ENCODE measurements around the gene PIGH.
"Not testable (repeated sequence)": the region's sequence is repeated elsewhere in the genome, so short reads cannot be mapped to it uniquely, and the experiment has no call there.

The PIGH gene

DNA sequence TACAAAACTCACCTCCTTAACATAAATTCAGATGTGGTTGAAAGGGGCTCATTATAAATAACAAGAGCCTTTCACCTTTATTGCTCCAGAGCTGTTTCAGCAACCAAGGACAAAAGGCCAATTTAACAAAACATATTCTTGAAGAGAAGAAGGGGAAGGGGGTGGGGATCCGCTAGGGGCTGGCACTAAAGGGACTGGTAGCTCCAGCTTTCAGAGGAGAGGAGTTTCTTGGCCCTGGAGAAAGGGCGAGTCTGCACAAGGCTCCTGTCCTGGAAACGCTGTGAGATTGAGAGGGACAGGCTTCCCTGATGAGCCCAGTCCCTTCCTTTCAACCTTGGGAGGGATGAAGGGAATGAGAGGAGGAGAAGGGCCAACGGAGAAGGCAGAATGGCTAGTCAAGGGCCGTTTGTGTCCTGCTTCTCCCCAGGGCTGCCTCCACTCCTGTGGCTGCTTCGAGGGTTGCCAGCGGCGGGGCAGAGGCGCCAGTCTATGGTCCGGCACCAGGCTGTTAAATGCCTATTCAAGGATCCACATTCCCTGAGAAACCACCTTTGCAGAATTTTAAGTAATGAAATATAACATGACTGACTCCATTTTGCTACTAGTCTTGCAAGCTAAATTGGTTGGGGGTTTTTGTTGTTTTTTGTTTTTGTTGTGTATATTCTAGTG lies 9.7 kb upstream of the PIGH start:
- DNase-seq (ENCODE audit: low read depth, low spot score), result no peak

- DNase-seq (ENCODE audit: low read depth, low spot score), result no peak
Observed at GRCh38 chr14:67607646-67608045, 7.6 kb upstream of the PIGH start.

DNA sequence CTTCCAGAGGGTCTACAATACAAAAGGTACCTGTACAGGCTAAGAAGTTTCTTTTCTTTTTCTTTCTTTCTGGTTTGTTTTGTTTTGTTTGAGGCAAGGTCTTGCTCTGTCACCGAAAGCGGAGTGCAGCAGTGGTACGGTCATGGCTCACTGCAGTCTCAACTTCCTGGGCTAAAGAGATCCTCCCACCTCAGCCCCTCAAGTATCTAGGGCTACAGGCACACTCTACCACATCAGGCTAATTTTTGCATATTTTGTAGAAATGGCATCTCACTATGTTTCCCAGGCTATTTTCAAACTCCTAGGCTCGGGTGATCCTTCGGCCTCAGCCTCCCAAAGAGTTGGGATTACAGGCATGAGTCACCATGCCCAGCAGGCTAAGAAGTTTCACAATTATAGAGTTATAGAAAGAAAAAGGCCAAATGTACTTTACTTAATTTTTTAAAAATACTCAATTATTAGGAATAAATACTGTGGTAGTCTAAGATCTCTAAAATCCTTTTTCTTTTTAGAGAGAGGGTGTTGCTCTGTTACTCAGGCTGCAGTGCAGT lies 3.0 kb upstream of the PIGH start:
- no peak for DNase-seq (ENCODE audit: low read depth, low spot score)

DNA sequence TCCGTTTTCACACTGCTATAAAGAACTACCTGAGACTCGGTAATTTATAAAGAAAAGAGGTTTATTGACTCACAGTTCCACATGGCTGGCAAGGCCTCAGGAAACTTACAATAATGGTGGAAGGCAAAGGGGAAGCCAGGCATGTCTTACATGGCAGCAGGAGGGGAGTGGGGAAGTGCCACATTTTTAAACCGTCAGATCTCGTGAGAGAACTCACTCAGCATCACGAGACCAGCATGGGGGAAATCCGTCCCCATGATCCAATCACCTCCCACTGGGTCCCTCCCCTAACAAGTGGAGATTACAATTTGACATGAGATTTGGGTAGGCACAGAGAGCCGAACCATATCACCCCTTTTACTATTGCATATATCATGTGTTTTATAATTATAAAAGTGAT lies 2.0 kb upstream of the PIGH start:
- DNase-seq (ENCODE audit: low read depth, low spot score), result no peak

- not testable (repeated sequence) for DNase-seq (ENCODE audit: low read depth, low spot score)
Observed at GRCh38 chr14:67600562-67600974, 500 bp upstream of the PIGH start.

- no peak for DNase-seq (ENCODE audit: low read depth, low spot score)
Observed at GRCh38 chr14:67595392-67595791, 4.7 kb downstream of the PIGH start.

GRCh38 chr14:67593650-67594049 lies 6.4 kb downstream of the PIGH start:
- DNase-seq (ENCODE audit: low read depth, low spot score), result not testable (repeated sequence)

DNA sequence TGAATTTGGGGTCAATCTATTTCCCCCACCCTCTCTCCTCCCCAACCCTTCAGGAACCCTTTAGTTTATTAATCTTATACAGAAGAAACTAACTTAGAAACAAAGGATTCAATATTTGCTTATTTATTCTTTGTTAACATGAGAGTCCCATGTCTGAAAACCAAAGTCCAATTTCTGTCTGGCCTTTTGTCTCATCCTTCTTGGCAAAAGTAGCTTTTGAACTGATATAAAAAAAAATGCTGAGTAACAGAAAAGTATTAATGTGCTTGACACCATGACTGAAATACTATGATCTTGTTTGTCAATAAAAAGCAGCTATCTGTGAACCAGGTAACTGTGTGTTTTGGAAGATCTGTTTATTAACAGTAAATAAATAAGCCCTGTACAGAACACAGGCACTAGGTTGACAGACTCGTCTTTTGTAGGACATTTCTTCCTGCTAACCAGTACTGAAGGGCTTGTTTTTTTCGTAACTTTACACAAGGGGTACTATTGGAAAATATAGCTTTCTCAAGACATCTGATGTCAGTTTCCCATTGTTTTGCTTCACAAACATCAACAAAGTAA lies 10.8 kb downstream of the PIGH start:
- no peak for DNase-seq (ENCODE audit: low read depth, low spot score)

DNA sequence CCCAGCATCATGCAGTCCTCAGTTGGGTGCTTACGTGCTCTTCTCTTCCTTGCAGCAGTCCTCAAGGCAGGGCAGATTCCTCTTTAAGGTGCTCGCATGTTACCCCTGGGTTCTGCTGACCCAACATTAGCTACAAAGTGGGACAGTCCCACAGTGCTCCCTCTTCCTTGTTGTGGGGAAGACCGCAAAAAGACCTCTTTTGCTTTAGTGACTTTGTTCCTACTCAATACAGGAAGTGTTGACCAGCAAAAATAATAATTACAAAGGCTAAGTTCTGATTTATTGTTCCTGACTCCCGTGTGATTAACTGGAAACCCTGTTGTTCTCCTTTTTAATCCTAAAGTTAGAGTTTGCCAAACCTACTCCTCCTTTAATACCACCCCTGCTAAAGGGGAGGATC lies 13.7 kb downstream of the PIGH start:
- no peak for DNase-seq (ENCODE audit: low read depth, low spot score)

DNA sequence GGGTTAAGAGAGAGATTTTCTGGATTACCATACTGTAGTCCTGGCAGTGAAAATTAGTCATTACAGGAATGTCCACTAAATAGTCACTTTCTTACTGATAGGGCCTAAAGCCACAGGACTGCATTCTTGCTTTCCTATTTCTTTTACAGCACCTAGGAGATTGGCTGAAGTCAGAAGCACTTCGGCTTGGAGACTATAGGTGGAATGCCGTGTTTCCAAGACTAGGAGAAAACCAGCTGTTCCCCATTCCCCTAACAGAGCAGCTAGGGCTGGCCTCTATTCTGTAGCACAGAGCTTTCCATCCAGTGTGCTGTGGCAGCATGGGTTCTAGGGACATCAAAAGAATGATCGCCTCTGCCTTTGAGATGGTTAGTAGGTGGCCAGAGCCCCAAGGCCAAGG lies 15.1 kb downstream of the PIGH start:
- no peak for DNase-seq (ENCODE audit: low read depth, low spot score)

GRCh38 chr14:67583711-67584644 lies 16.1 kb downstream of the PIGH start:
- DNase-seq (ENCODE audit: low read depth, low spot score), result no peak

DNA sequence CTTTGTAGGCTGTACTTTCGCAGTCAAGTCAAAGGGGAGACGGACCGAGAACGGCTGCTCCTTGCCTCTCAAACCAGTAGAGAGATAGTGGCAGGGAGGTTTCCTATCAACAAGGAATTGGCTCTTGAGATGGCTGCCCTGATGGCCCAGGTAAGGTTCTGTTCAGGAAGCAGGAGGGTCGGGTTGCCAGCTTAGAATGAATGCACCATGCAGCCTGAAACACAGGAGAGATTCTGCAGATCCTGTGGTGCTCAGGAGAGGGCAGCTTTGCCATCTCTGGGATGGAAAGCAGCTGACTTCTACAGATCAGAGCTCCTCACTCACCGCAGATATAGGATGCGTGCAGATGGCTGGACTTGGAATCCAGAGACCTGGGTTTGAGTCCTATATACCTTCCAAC lies 18.0 kb downstream of the PIGH start:
- no peak for DNase-seq (ENCODE audit: low read depth, low spot score)

DNA sequence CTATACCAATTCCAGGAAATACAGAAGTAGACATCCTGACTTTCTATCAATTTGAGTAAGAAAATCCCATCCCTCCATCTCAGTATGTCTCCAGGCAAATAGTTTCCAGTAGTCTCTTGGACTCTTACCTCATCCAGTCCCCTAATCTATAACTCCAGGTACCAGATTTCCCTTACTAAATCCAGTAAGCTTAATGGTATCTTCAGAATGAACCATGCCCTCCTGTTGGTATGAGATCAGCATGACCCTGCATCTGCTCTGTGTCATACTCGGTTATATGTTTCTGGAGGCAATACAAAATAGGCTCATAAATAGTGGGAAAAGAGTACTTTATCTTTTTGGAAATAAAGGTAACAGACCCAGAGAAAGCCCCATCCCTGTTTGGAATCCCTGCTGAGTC lies 18.4 kb downstream of the PIGH start:
- DNase-seq (ENCODE audit: low read depth, low spot score), result no peak

DNA sequence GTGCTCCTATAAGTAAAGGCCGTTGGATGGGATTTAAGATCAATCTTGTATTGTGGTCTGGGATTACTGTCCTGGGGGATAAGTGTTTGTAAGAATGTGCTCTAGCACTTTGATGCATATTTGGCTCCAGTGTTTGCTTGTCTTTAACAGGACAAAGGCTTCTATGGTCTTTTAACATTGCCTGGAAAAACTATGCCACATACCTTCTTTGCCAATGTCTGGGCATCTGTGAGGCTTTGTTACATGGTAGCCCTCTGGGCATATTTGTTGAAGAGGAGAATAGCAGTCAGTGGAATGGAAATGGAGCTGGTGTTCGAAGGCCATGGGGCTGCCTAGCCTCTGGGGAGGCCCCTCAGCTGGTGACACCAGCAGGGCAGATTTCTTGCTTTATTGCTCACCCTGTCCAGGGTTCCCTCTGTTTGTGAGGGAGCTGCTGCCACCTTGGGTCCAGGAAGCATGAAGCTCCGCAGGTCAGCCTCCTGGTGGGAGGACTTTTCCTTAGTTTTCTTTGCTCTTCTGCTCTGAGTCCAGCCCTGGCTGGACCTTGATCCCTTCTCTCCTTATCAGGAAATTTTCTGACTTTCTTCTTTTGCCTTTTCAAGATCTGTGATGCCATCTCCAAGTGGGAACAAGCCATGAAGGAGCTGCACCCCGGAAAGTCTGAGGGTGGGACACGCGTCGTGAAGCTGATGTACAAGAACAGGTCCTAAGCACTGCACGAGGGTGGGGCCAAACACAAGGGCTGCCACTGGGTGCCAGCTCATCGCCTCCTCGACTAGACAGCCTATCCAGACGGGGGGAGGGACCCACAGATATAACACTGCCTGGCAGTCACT lies 19.5 kb downstream of the PIGH start:
- no peak for DNase-seq (ENCODE audit: low read depth, low spot score)

GRCh38 chr14:67579636-67580035 lies 20.4 kb downstream of the PIGH start:
- no peak for DNase-seq (ENCODE audit: low read depth, low spot score)

DNA sequence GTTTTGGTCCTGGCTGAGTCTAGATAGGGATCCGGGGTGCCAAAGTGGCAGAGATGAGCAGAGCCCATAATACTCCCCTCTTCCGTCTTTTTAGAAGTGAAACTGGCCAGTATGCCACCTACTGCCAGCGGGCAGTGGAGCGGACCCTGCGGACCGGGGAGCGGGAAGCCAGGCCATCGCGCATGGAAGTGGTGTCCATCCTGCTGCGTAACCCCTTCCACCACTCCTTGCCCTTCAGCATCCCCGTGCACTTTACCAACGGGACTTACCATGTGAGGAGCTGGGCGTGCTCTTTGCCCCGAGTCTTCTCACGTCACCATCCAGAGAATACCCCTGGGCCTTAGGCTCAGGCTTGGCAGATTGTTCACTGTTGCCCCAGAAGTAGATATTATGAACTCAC lies 21.0 kb downstream of the PIGH start:
- no peak for DNase-seq (ENCODE audit: low read depth, low spot score)

DNA sequence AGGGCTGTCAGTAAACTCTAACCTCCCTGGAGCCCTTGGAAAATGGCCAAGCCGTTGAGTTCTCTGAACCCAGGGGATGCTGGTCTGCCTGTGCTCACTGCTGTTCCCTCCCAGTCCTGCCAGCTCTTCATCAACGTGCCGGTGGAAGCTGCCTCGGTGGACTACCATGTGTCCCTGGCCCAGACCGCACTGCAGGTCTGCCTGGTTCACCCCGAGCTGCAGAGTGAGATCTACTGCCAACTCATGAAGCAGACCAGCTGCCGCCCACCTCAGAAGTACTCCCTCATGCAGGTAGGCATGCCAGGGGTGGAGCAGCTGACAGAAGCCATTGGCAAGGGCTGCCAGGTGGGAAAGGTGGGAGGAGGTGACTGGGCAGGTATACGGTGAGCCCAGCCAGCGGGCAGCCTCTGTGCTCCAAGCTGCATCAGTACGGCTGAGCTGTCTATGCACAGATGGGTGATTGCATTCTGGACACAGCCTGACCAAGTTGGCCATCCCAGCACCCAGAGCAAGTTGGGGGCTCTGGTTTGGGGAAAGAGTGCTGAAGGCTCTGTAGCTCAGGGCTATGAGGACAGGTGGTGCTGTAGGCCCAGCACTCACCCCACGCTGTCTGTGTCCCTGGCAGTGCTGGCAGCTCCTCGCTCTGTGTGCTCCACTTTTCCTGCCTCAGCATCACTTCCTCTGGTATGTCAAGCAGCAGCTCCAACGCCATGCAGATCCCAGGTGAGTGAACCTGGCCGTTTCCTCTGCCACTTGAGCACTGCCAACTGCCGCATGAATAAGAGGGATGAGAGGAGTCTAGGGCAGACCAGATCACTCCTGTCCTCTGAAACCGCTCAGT lies 21.9 kb downstream of the PIGH start:
- DNase-seq (ENCODE audit: low read depth, low spot score), result no peak

GRCh38 chr14:67577181-67577808 lies 22.8 kb downstream of the PIGH start:
- DNase-seq (ENCODE audit: low read depth, low spot score), result no peak

- no peak for DNase-seq (ENCODE audit: low read depth, low spot score)
Observed at GRCh38 chr14:67576216-67576955, 23.7 kb downstream of the PIGH start.

Data from smooth muscle cell of the brain vasculature (primary cell).